OCI-M1 (cell line): ENCODE results near the gene LRRC59.
"Not testable (repeated sequence)": the region's sequence is repeated elsewhere in the genome, so short reads cannot be mapped to it uniquely, and the experiment has no call there.

Experiments used
- DNase-seq: peaks from one replicate; lab custom pipeline; 2025; lab: John Stamatoyannopoulos, UW

The LRRC59 gene

GRCh38 chr17:50397111-50397918 lies at the start of gene LRRC59:
TSS of gene LRRC59 (minus strand) at chr17:50397523. CDS start at chr17:50397317, 206 bp downstream.
- DNase-seq = peak; percentile 91

DNA sequence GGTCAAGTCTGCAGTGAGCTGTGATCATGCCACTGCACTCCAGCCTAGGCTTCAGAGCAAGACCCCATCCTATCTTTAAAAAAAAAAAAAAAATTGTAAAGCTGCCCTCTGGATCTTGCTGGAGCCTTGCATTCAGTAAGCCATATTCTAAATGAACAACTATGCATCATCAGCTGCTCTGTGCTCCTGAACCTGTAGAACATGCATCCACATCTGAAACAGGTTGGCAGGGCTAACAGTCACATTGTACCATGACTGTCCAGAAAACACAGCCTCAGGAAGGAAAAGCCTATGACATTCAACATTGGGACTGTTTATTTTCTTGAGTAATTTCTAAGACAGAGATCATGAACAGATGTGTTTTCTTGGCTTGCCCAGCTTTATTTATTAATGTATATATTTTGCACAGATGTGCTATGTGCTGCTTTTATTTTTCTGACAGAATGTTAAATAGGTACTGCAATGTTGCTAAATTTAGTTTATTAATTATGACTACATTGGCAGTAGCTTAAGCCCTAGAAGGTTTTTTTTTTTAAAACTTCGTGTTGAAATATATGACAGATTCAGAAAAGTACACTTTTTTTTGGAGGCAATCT lies 48.5 kb upstream of the LRRC59 start:
- DNase-seq = no peak

- no peak for DNase-seq
Observed at GRCh38 chr17:50444841-50445715, 47.8 kb upstream of the LRRC59 start.

DNA sequence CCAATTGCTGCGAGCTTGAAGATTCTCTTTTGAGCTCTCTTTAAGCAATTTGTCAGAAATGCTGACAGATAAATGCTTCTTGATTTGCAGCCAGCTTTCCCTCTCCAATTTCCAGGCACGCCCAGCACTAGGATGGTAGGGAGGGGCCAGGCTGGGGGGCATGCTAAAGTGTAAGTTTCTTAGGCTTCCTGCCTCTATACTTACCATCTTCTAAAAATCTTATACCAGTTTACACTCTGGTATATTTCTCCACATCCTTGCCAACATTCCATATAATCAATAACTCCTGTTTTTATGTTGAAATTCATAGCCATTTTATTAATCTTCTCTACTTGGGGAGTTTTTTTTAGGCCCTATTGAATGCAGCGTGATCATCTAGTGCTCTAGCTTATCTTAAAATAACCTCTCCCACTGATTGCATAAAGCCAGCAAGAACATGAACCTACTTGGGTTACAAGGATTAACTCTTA lies 46.2 kb upstream of the LRRC59 start:
- DNase-seq = peak; percentile 39

DNA sequence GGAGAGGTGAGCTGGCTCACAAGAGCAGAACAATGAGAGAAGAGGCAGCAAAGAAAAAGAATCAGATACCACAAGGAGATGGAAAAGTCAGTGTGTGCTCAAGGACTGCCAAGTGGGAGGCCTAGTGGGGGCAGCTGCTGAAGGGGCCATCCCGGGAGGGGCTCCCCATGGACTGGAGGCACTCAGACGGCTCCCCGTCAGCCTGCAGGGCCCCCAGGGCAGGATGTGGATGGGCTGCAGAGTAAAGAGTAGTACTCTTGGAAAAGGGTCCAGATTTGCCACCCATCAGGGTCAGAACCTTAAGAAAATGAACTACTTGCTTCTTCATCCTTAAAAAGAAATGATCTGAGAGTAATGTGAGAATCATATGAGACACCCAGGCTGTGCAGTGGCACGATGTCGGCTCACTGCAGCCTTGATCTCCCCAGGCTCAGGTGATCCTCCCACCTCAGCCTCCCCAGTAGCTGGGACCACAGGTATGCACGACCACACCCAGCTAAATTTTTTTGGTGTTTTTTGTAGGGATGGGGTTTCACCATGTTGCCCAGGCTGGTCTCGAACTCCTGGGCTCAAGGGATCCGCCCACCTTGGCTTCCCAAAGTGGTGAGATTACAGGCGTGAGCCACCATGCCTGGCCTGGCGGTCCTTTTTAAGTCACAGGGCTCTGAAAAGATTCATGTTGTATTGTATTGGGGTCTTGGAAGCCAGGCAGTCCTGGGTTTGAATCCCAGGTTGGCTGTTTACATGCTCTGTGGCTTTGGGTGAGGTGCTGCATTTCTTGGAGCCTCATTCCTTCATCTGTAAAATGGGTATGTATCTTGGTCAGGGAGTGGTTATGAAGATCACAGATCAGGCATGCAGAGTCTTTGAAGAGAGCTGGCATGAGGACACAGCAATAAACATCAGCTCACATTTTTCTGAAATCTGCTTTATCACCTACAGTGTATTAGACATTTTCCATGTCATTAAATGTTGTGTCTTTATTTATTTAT lies 43.8 kb upstream of the LRRC59 start:
- DNase-seq = no peak

DNA sequence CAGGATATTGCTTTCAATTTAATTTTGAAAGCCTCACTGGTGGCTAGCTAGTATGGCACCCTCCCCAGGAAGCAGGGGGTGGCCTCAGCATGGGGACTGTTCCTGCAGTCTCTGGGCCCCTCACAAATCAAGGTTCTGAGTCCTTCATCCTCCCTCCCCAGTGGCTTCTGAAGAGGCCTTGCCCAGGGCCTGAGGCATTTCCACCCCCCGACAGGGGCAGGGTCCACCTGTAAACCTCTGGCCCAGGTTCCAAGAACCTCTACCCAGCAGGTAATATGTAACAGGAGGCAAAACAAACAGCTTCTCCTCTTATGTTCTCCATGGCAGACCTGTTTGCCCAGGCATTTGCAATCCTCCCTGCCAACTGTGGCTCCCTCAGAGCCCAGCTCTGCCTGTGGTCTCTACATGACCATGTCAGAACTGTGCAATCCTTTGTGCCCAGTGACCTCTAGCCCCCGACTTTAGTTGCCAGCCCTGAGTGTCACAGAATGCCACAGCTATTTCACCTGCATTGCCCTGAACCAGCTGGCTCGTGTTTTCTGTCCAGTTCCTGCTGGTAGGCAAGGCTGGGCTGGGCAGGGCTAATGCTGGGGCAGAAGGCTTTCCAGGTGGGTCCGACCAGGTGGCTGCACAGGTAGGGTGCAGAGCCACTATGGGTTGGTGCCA lies 43.0 kb upstream of the LRRC59 start:
- no peak for DNase-seq

DNA sequence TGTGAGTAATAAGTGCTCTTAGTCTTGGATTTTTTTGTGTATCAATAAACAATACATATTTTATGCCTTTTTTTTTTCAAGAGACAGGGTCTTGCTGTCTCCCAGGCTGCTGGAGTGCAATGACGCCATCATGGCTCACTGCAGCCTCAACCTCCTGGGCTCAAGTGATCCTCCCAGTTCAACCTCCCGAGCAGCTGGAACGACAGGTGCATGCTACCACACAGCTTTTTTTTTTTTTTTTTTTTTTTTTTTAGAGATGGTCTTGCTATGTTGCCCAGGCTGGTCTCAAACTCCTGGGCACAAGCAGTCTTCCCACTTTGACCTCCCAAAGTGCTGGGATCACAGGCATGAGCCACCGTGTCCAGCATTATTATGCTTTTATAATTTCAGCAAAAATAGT lies 41.7 kb upstream of the LRRC59 start:
- no peak for DNase-seq

DNA sequence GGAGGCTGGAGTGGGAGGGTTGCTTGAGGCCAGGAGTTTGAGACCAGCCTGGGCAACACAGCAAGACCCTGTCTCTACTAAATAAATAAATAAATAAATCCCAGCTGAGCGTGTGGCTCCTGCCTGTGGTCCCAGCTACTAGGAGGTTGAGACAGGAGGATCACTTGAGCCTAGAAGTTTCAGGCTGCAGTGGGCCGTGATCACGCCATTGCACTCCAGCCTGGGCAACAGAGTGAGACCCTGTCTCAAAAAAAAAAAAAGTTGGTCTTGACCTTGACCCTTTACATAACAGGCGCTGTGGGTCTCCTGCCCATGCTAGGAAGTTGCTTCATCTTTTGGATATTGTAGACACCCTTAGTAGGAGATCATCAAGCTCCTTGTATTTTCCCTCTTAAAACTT lies 40.1 kb upstream of the LRRC59 start:
- DNase-seq = no peak

GRCh38 chr17:50432125-50432762 lies 34.9 kb upstream of the LRRC59 start:
- DNase-seq = no peak

GRCh38 chr17:50430821-50431618 lies 33.7 kb upstream of the LRRC59 start:
- no peak for DNase-seq

- DNase-seq = no peak
Observed at GRCh38 chr17:50429793-50430192, 32.5 kb upstream of the LRRC59 start.

- no peak for DNase-seq
Observed at GRCh38 chr17:50428831-50429424, 31.6 kb upstream of the LRRC59 start.

DNA sequence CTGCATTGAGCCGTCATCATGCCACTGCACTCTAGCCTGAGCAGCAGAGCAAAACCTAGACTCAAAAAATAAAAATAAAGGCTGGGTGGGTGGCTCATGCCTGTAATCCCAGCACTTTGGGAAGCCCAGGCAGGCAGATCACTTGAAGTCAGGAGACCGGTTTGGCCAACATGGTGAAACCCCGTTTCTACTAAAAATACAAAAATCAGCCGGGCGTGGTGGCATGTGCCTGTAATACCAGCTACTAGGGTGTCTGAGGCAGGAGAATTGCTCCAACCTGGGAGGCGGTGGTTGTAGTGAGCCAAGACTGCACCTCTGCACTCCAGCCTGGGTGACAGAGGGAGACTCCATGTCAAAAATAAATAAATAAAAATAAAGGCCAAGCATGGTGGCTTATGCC lies 30.8 kb upstream of the LRRC59 start:
- DNase-seq = not testable (repeated sequence)

DNA sequence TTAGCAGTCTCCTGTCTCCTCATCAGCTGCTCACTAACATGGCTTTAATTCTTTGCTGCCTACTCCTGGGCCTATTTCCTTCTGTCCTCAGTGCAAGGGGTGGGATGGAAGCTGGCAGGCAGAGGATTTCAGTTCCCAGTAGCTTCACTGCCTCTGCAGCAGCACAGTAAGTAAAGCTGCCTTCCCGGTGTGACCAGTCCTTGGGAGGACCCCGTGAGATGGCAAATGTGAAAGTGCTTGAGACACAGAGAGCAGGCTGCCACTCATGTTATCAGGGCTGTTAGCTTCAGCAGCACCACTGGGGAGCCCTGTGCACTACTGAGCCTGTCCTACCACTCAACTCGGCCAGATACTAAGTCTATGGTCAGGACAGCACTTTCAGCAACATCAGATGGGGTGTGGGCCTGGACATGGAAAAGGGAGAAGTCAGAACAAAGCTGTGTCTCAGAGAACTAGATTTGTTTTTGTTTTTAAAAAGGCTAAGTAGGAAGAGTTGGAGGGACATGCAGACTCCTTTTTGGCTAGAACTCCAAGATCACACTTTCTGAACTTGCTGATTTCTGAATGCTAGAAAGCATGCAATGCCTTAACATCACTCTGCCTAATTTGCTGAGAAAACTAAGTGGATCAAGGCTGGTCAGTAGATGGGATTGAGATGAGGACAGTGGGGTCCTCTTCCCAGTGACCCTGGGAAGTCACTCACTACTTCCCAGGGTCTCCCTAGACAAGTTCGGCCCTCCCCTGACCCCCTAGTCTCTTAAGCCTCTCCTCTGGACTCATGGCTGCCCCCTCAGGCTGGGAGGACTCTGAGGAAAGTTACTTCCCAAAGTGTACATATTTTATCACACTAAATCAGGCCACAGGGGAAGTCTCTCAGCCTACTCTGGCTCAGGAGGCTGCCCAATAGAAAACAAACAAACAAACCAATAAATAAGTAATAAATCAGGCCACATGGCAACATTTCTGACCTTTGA lies 29.8 kb upstream of the LRRC59 start:
- peak; percentile 93 for DNase-seq

- no peak for DNase-seq
Observed at GRCh38 chr17:50426472-50426782, 29.1 kb upstream of the LRRC59 start.

- peak; percentile 72 for DNase-seq
Observed at GRCh38 chr17:50425682-50426471, 28.6 kb upstream of the LRRC59 start, which contains the start of gene ACSF2. TSS of gene ACSF2 (plus strand) at chr17:50426218. CDS start at chr17:50426262, 44 bp downstream.
